Measurements from ENCODE around the gene HMGA1. TPM values are rescaled to one million over a fixed set of nuclear protein-coding genes. Genes with fewer than 3 reads are reported as not detected.
A peak's percentile ranks its signal among the peaks of the same experiment; 100 is the strongest.

The HMGA1 gene
- 1,158 and 1,171 TPM in 2 replicates for total RNA-seq (2014; rRNA removed; shearing (Covaris generic))

DNA sequence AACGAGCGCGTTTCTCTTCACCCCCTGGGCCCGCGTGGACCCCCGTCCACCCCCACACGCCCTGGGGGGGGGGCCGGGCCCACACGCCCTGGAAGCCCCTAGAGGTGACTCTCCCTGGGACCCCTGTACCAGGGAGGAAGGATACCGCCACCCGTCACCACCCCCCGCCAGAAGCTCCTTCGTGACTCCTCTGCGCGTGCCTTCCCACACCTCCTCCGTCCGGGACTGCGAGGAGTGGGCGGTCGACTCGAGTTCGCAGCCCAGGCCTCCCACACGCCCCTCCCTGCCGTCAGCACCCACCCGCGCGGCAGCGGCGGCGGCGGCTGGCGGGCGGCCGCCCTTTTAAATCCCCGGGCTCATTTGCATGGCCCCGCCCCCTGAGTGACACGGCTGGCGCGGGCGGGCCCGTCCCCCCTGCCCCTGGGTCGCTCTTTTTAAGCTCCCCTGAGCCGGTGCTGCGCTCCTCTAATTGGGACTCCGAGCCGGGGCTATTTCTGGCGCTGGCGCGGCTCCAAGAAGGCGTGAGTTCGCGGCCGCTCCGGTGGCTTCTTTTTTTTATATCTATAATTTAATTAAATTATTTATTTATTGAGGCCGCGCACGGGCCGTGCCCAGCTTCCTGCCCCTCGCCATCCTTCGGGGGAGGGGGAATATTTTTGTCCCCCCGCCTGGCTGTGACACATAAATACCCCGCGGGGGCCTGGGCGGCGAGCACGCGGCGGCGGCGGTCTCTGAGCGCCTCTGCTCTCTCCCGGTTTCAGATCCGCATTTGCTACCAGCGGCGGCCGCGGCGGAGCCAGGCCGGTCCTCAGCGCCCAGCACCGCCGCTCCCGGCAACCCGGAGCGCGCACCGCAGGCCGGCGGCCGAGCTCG is at the start of gene HMGA1:
HMGA1 (plus strand) TSS at position 431 of the 873 bp plus-strand sequence. CDS start 3,908 bp downstream, outside the sequence.
- DNase-seq (ENCODE audit: low spot score), result peak; percentile 90

DNA sequence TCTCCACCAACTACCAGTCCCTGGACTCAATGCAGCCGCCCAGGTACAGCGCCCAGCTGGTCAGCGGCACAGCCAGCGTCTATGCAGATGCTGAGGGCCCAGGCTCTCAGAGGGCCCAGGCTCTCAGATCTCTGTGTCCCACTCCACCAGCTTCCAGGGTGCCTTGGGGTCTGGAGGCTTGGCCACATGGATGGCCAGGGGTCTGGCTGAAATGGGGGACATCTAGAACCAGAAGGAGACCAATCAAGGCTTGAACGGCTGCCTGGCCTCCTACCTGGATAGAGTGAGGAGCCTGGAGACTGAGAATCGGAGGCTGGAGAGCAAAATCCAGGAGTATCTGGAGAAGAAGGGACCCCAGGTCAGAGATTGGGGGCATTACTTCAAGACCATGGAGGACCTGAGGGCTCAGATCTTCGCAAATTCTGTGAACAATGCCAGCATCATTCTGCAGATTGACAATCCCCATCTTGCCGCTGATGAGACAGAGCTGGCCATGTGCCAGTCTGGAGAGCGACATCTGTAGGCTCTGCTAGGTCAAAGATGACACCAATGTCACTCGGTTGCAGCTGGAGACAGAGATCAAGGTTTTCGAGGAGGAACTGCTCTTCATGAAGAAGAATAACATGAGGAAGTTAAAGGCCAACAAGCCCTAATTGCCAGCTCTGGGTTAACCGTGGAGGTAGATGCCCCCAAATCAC is 46.7 kb upstream of the HMGA1 start:
- no peak for DNase-seq (ENCODE audit: low spot score)

- DNase-seq (ENCODE audit: low spot score), result no peak
These were observed 46.1 kb upstream of the HMGA1 start for GRCh38 chr6:34190504-34191122.

DNA sequence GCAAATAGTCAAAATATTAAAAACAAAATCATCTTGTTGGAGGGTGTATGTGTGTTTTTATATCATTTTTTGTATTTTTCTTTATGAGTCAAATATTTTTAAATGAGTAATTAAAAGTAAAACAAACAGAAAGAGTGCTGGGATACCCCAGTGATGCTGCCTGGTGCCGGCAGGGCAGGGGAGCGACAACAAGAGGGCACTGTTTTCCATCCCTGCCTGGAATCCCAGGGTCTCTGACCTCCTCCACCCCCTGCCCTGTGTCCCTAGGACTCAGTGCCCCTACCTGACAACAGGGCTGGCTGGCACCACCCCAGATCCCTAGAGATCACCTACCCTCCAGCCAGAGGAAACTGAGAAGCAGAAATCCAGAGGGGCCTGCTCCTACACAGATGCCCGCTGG is 41.9 kb upstream of the HMGA1 start:
- DNase-seq (ENCODE audit: low spot score), result no peak

- DNase-seq (ENCODE audit: low spot score), result no peak
These were observed 41.0 kb upstream of the HMGA1 start for GRCh38 chr6:34195726-34196115.

DNA sequence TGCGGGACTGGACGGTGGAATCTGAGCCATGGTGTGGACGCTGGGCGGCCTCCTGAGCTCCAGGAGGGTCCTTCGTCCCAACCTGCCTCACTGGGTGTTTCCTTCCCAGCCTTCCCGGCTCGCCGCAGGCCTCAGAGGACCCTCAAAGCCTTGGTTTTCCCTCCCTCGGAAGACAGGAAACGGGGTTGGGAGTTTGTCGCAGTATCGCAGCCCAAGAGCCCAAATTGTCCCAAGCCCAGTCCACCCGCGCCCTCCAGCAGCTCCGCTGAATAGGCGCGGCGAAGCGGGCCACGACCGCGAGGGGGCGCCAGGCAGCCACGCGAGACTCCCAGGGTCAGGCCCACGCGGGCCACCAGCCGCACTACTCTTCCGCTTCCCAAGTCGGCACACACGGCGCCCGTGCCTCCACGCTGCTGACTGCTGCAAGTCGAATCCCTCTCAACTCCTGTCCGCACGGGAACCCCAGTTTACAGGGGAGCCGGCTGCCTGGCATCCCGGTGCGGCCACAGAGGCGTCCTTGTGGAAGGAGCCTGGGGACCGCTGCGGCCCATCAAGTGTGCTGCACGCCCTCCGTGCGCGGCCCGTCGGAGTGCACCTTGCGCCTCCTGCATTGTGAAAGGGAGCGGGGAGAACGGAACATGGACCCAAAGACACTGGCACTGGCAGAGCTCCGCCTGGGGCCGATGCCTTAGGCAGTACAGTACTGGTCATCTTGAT is 40.4 kb upstream of the HMGA1 start:
- peak; percentile 83 for DNase-seq (ENCODE audit: low spot score)

DNA sequence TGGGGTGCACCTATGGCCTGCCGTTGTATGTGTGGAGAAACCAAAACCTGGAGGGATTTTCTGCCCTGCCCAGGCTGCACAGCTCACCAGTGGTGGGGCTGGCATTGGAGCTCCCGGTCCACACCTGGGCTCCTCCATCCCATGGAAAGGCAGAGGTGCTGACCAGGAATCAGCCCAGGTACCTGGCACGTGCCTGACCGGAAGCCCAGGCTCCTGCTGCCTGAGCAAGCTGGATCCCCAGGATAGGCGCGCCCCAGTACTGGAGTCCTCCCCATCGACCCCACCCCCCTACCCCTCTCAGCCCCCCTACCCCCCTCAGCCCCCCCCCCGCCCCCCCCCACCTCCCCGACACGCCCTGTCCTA is 39.9 kb upstream of the HMGA1 start:
- no peak for DNase-seq (ENCODE audit: low spot score)

GRCh38 chr6:34200340-34200971 is 36.2 kb upstream of the HMGA1 start:
- DNase-seq (ENCODE audit: low spot score), result no peak

- no peak for DNase-seq (ENCODE audit: low spot score)
These were observed 35.1 kb upstream of the HMGA1 start for GRCh38 chr6:34201455-34202107.

- peak; percentile 67 for DNase-seq (ENCODE audit: low spot score)
These were observed 34.1 kb upstream of the HMGA1 start for GRCh38 chr6:34202329-34203201.

GRCh38 chr6:34204693-34205092 is 32.0 kb upstream of the HMGA1 start:
- no peak for DNase-seq (ENCODE audit: low spot score)

DNA sequence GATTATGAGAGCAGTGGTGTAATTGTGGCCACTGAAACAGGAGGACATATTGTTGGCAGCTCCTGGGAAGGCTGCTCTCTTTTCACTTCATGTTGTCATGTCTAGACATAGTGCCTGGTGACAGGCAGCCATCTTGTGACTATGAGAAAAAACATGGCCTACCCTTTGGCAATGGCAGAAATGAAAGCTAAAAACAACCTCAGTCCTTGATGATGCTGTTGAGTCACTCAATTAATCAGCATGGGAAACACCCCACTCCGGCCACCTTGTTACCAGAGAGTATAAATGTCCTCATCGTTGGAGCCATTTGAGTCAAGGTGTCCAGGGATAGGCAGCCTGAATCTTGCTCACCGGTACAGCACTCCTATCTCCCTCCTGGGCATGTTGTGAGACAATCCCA is 31.2 kb upstream of the HMGA1 start:
- DNase-seq (ENCODE audit: low spot score), result no peak

- no peak for DNase-seq (ENCODE audit: low spot score)
These were observed 30.8 kb upstream of the HMGA1 start for GRCh38 chr6:34205916-34206315.

GRCh38 chr6:34206726-34207125 is 29.9 kb upstream of the HMGA1 start:
- DNase-seq (ENCODE audit: low spot score), result no peak

GRCh38 chr6:34207695-34208443 is 28.8 kb upstream of the HMGA1 start:
- no peak for DNase-seq (ENCODE audit: low spot score)

GRCh38 chr6:34213772-34214171 is 22.9 kb upstream of the HMGA1 start:
- no peak for DNase-seq (ENCODE audit: low spot score)

DNA sequence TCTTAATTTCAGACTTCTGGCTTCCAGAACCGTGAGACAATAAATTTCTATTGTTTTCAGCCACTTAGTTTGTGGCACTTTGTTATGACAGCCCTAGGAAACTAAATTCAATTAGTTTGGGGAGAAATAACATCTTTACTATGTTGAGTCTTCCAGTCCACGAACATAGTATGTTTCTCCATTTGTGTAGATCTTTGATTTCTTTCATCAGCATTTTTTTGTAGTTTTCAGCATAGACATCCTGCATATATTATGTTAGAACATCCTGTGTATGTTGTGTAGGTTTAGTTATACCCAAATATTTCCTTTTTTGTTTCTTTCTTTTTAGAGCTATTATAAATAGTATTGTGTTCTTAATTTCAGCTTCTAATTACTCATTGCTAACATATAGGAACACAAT is 18.0 kb upstream of the HMGA1 start:
- DNase-seq (ENCODE audit: low spot score), result no peak

- DNase-seq (ENCODE audit: low spot score), result no peak
These were observed 13.2 kb upstream of the HMGA1 start for GRCh38 chr6:34223381-34223955.
